Thyroid gland (tissue), 4 donors: ENCODE measurements around the gene SERPINA4. TPM values are rescaled to one million over a fixed set of nuclear protein-coding genes. Genes with fewer than 3 reads are reported as not detected.

ENCODE experiments used
- DNase-seq, 2 donors: peaks; one replicate each; pipeline ENCODE4 v3.0.0-alpha.2; 2019
- H3K27ac ChIP-seq, 3 donors: fragments of 200-600 bp; sonication (generic); 1 replicate in 2 of 3; 2 replicates in 1 of 3; pipeline ENCODE4 v1.5.1; 2016 to 2019; ENCODE audit warnings: mild to moderate bottlenecking in 1 of 3, moderate library complexity in 1 of 3
- H3K27me3 ChIP-seq: fragments of 200-600 bp; sonication (generic); one replicate; pipeline ENCODE4 v1.5.1; 2019
- H3K36me3 ChIP-seq, 2 donors: fragments of 200-600 bp; sonication (generic); one replicate each; pipeline ENCODE4 v1.5.1; 2016 to 2019
- H3K4me1 ChIP-seq, 2 donors: fragments of 200-600 bp; sonication (generic); one replicate each; pipeline ENCODE4 v1.5.1; 2017 to 2019
- H3K4me3 ChIP-seq, 3 donors: fragments of 200-600 bp; sonication (generic); replicated peaks in 1 of 3; 1 replicate in 2 of 3; 2 replicates in 1 of 3; pipeline ENCODE4 v1.5.1; 2016; ENCODE audit warnings: mild to moderate bottlenecking in 1 of 3
- H3K9me3 ChIP-seq: fragments of 200-600 bp; sonication (generic); one replicate; pipeline ENCODE4 v1.5.1; 2017
- POLR2A ChIP-seq, 2 donors: fragments of 450-650 bp; IDR thresholded peaks; one replicate each; pipeline ENCODE4 v1.6.1; 2017; ENCODE audit warnings: antibody characterized with exemption in 2 of 2, mild to moderate bottlenecking in 2 of 2, moderate library complexity in 1 of 2
- WGBS, 2 donors: methylation state at CpG; one replicate each; pipeline ENCODE4 v1.1.5; 2017; 5-methylcytosine and 5-hydroxymethylcytosine counted together
- intact Hi-C: fragments of 100-400 bp; cut with DNase I; formaldehyde crosslinking; loops from one replicate; pipeline ENCODE4 v1.15.1; 2023
- total RNA-seq, 4 donors: library from RNA; depleted of rRNA; stranded (reverse); fragments of >200 nt; gene quantifications; one replicate each; pipeline ENCODE4 v1.2.3, GENCODE V29; 2016
- TF ChIP-seq, protein P1 (sequence below), 6 experiments: fragments of 200-600 bp in 3 of 6; fragments of 450-650 bp in 3 of 6; sonication (generic) in 3 of 6; IDR thresholded peaks; one replicate each; pipeline ENCODE4 v1.5.1; 2016 to 2019; ENCODE audit warnings: antibody characterized with exemption in 6 of 6, mild to moderate bottlenecking in 2 of 6, inconsistent platforms in 1 of 6, moderate library complexity in 1 of 6

Gene SERPINA4, protein sequence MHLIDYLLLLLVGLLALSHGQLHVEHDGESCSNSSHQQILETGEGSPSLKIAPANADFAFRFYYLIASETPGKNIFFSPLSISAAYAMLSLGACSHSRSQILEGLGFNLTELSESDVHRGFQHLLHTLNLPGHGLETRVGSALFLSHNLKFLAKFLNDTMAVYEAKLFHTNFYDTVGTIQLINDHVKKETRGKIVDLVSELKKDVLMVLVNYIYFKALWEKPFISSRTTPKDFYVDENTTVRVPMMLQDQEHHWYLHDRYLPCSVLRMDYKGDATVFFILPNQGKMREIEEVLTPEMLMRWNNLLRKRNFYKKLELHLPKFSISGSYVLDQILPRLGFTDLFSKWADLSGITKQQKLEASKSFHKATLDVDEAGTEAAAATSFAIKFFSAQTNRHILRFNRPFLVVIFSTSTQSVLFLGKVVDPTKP
- total RNA-seq, result not detected

DNA sequence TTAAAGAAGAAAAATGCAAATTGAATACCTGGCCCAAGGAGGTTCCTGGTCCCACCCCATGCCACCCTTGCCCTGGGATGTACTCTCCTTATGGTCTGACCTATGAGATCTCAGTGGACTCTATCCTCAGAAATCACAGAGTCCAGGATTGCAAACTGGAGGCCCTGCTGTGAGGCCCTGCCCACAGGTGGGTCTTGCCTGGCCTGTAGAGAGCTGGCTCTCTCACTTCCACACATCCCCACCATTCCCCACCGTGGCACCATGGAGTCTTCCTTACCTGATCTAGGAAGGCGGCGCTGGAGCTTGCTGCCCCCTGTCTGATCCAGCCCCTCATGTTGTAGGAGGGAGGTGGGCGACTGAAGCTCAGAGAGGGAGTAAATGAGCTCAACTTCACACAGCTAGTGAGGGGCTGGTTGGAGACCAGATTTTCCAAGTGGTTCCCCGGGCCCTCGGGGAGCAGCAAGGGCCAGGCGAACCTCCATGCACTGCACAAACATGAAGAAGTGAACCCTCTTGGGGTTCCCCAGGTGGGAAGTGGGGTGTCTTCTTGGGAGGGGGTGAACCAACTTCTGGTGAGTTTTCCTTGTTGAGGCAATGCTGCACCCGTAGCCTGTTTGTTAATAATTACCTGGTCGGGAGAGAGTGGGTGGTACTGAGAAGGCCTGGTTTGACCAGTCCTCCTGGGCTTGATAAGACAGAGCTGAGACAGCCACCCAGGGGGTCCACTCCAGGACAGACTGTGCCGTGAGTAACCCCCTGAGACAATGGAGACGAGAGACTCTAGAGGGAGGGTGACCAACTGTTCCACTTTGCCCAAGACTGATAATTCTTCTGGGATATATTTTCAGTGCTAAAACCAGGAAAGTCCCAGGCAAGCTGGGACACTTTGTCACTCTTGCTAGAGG, at the start of gene SERPINA4:
Gene SERPINA4 (plus strand): TSS at position 692 of the 905 bp plus-strand sequence. CDS start 2,041 bp downstream, outside the sequence.
- H3K36me3 ChIP-seq, result no peaks in the 10 kb centered on the region
- no peaks in the 10 kb centered on the region for H3K9me3 ChIP-seq
- H3K27me3 ChIP-seq, result no peaks in the 10 kb centered on the region
- TF ChIP-seq POLR2A (IDR thresholded peaks at IDR 0.05), result no peak
- TF ChIP-seq, protein P1, sequence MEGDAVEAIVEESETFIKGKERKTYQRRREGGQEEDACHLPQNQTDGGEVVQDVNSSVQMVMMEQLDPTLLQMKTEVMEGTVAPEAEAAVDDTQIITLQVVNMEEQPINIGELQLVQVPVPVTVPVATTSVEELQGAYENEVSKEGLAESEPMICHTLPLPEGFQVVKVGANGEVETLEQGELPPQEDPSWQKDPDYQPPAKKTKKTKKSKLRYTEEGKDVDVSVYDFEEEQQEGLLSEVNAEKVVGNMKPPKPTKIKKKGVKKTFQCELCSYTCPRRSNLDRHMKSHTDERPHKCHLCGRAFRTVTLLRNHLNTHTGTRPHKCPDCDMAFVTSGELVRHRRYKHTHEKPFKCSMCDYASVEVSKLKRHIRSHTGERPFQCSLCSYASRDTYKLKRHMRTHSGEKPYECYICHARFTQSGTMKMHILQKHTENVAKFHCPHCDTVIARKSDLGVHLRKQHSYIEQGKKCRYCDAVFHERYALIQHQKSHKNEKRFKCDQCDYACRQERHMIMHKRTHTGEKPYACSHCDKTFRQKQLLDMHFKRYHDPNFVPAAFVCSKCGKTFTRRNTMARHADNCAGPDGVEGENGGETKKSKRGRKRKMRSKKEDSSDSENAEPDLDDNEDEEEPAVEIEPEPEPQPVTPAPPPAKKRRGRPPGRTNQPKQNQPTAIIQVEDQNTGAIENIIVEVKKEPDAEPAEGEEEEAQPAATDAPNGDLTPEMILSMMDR (IDR thresholded peaks at IDR 0.05), result no peak
- H3K4me1 ChIP-seq, result no peaks in the 10 kb centered on the region
- intact Hi-C loops, result no loop called here
- no peak within 1 kb of the TSS for H3K4me3 ChIP-seq
- no peak within 1 kb of the TSS for H3K27ac ChIP-seq
- WGBS, 2 donors, result 83 to 90% methylated on average over 11 of the region's 11 CpGs
- no peak for DNase-seq

DNA sequence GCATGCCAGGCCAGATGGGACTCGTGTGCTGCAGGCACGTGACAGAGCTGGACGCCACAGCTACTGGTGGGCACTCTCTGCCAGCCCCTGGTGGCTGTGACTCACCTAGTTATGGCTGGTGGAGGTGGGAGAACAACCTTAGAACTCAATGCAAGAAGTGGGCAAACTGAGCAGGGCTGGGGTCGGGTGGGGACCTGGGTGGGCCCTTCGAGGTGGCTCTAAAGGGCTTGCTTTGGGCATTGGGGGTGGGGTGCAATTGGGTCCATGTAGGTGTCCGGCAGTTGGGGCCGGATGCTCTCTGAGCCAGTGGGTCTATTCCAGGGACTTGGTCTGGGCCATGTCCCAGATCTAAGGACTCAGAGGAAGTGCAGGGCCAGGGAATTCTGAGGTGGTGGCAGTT, 46.9 kb upstream of the SERPINA4 start:
- DNase-seq, result no peak
- Histone ChIP-seq H3K4me3 (no peak overlapping the region), H3K27me3 (no peaks in the 10 kb centered on the region), H3K9me3 (no peaks in the 10 kb centered on the region), H3K27ac (no peak overlapping the region), H3K4me1 (no peaks in the 10 kb centered on the region), H3K36me3 (no peaks in the 10 kb centered on the region)
- intact Hi-C loops, result no loop called here
- WGBS, 2 donors, result 92 to 93% methylated on average over 7 of the region's 7 CpGs
- TF ChIP-seq, protein P1 (IDR thresholded peaks at IDR 0.05), result no peak
- TF ChIP-seq POLR2A (IDR thresholded peaks at IDR 0.05), result no peak

DNA sequence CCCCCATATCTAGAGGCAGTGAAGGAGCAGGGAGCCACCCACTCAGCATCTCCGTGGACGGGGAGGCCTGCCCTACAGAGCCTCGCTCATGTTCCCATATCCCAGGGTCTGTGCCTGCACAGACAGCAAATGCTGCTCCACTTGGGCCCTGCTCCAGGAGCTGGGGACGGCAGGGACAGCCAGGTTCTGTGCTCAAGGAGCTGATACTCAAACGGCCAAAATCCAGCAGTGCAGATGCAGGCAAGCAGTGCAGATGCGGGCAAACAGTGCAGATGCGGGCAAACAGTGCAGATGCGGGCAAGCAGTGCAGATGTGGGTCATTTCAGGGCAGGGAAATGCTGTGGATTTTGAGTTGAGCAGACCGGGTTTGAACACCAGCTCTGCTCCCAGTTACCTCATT, 45.8 kb upstream of the SERPINA4 start:
- Histone ChIP-seq H3K4me1 (no peaks in the 10 kb centered on the region), H3K4me3 (no peak overlapping the region), H3K27me3 (no peaks in the 10 kb centered on the region), H3K9me3 (no peaks in the 10 kb centered on the region), H3K36me3 (no peaks in the 10 kb centered on the region), H3K27ac (no peak overlapping the region)
- TF ChIP-seq, protein P1 (IDR thresholded peaks at IDR 0.05), result no peak
- no peak for TF ChIP-seq POLR2A (IDR thresholded peaks at IDR 0.05)
- DNase-seq, result no peak
- WGBS, 2 donors, result 80 to 83% methylated on average over 5 to 9 of the region's 9 CpGs
- intact Hi-C loops, result no loop called here

- Histone ChIP-seq H3K27ac (no peak overlapping the region), H3K9me3 (no peaks in the 10 kb centered on the region), H3K36me3 (no peaks in the 10 kb centered on the region), H3K4me1 (no peaks in the 10 kb centered on the region), H3K4me3 (no peak overlapping the region), H3K27me3 (no peaks in the 10 kb centered on the region)
- intact Hi-C loops, result no loop called here
- TF ChIP-seq POLR2A (IDR thresholded peaks at IDR 0.05), result no peak
- TF ChIP-seq, protein P1 (IDR thresholded peaks at IDR 0.05), result no peak
- WGBS, 2 donors, result 83 to 88% methylated on average over 6 of the region's 6 CpGs
- no peak for DNase-seq
These were observed 45.4 kb upstream of the SERPINA4 start for GRCh38 chr14:94515856-94516255.
